Activated T-helper 17 cell treated with anti-CD3 and anti-CD28 coated beads, Interleukin-2, amount 50 U/mL, for 72 hours (primary cell): Measurements from ENCODE around the gene UGT2A3. TPM values are rescaled to one million over a fixed set of nuclear protein-coding genes. Genes with fewer than 3 reads are reported as not detected.
"Not testable (repeated sequence)": the region's sequence is repeated elsewhere in the genome, so short reads cannot be mapped to it uniquely, and the experiment has no call there.

Experiments used
- ATAC-seq: fragments of 150-1000 bp; cut with Tn5 transposase; replicated peaks from 2 replicates; pipeline ENCODE4 v1.10.0; 2021; ENCODE audit warnings: mild to moderate bottlenecking, moderate library complexity
- H3K27ac Mint-ChIP-seq: one replicate; pipeline ENCODE4 v1.8.0; 2022; ENCODE audit warnings: mixed read lengths
- H3K27me3 Mint-ChIP-seq: one replicate; pipeline ENCODE4 v1.8.0; 2022; ENCODE audit warnings: mixed read lengths
- H3K36me3 Mint-ChIP-seq: one replicate; pipeline ENCODE4 v1.8.0; 2022; ENCODE audit warnings: low read depth, mild to moderate bottlenecking, mixed read lengths
- H3K4me1 Mint-ChIP-seq: one replicate; pipeline ENCODE4 v1.8.0; 2022; ENCODE audit warnings: mixed read lengths
- H3K4me3 Mint-ChIP-seq: one replicate; pipeline ENCODE4 v1.8.0; 2022; ENCODE audit warnings: mild to moderate bottlenecking, mixed read lengths
- H3K9me3 Mint-ChIP-seq: one replicate; pipeline ENCODE4 v1.8.0; 2022; ENCODE audit warnings: mixed read lengths
- total RNA-seq, 2 donors: library from RNA; stranded (reverse); gene quantifications; one replicate each; pipeline ENCODE4 v1.2.3, GENCODE V29; 2022

The UGT2A3 gene
- not detected for total RNA-seq

- Mint-ChIP-seq H3K4me3 (no peak within 1 kb of the TSS), H3K27ac (no peak within 1 kb of the TSS)
- ATAC-seq, result no peak
These were observed at the start of gene UGT2A3 for GRCh38 chr4:68951078-68951805. Gene UGT2A3, minus strand, starts transcription at chr4:68951804. Its CDS starts 44 bp downstream, at chr4:68951760.

GRCh38 chr4:68997040-68997439, 45.4 kb upstream of the UGT2A3 start:
- Mint-ChIP-seq H3K9me3 (no peaks in the 10 kb centered on the region), H3K4me1 (no peaks in the 10 kb centered on the region), H3K27me3 (no peaks in the 10 kb centered on the region), H3K27ac (no peak overlapping the region), H3K4me3 (no peak overlapping the region), H3K36me3 (no peaks in the 10 kb centered on the region)
- ATAC-seq, result no peak

More at GRCh38 chr4:68951078-68951805, at the start of gene UGT2A3:
- no peaks in the 10 kb centered on the region for H3K36me3 Mint-ChIP-seq
- no peaks in the 10 kb centered on the region for H3K4me1 Mint-ChIP-seq
- H3K9me3 Mint-ChIP-seq, result no peaks in the 10 kb centered on the region
- no peaks in the 10 kb centered on the region for H3K27me3 Mint-ChIP-seq

GRCh38 chr4:68995292-68995691, 43.7 kb upstream of the UGT2A3 start:
- ATAC-seq, result no peak
- Mint-ChIP-seq H3K4me3 (no peak overlapping the region), H3K27ac (no peak overlapping the region), H3K36me3 (no peaks in the 10 kb centered on the region), H3K4me1 (no peaks in the 10 kb centered on the region), H3K9me3 (no peaks in the 10 kb centered on the region), H3K27me3 (no peaks in the 10 kb centered on the region)

- H3K9me3 Mint-ChIP-seq, result no peaks in the 10 kb centered on the region
- no peak for ATAC-seq
- no peak overlapping the region for H3K27ac Mint-ChIP-seq
- H3K27me3 Mint-ChIP-seq, result no peaks in the 10 kb centered on the region
- H3K36me3 Mint-ChIP-seq, result no peaks in the 10 kb centered on the region
- no peak overlapping the region for H3K4me3 Mint-ChIP-seq
- no peaks in the 10 kb centered on the region for H3K4me1 Mint-ChIP-seq
These were observed 35.4 kb upstream of the UGT2A3 start for GRCh38 chr4:68987007-68987406.

GRCh38 chr4:68985442-68985841, 33.8 kb upstream of the UGT2A3 start:
- no peak overlapping the region for H3K27ac Mint-ChIP-seq
- H3K4me3 Mint-ChIP-seq, result no peak overlapping the region
- no peaks in the 10 kb centered on the region for H3K4me1 Mint-ChIP-seq
- no peaks in the 10 kb centered on the region for H3K27me3 Mint-ChIP-seq
- no peaks in the 10 kb centered on the region for H3K36me3 Mint-ChIP-seq
- H3K9me3 Mint-ChIP-seq, result no peaks in the 10 kb centered on the region
- no peak for ATAC-seq

GRCh38 chr4:68984947-68985346, 33.3 kb upstream of the UGT2A3 start:
- Mint-ChIP-seq H3K27ac (no peak overlapping the region), H3K27me3 (no peaks in the 10 kb centered on the region), H3K9me3 (no peaks in the 10 kb centered on the region), H3K36me3 (no peaks in the 10 kb centered on the region), H3K4me3 (no peak overlapping the region), H3K4me1 (no peaks in the 10 kb centered on the region)
- ATAC-seq, result no peak

GRCh38 chr4:68963374-68963773, 11.8 kb upstream of the UGT2A3 start:
- Mint-ChIP-seq H3K4me3 (no peak overlapping the region), H3K4me1 (no peaks in the 10 kb centered on the region), H3K36me3 (no peaks in the 10 kb centered on the region), H3K9me3 (peaks cover 5% of the 10 kb centered on the region), H3K27ac (no peak overlapping the region), H3K27me3 (no peaks in the 10 kb centered on the region)
- ATAC-seq, result no peak

GRCh38 chr4:68962868-68963267, 11.3 kb upstream of the UGT2A3 start:
- Mint-ChIP-seq H3K27ac (no peak overlapping the region), H3K9me3 (peaks cover 3% of the 10 kb centered on the region), H3K36me3 (no peaks in the 10 kb centered on the region), H3K4me3 (no peak overlapping the region), H3K4me1 (no peaks in the 10 kb centered on the region), H3K27me3 (no peaks in the 10 kb centered on the region)
- no peak for ATAC-seq

GRCh38 chr4:68960294-68961163, 8.9 kb upstream of the UGT2A3 start:
- H3K36me3 Mint-ChIP-seq, result no peaks in the 10 kb centered on the region
- H3K4me3 Mint-ChIP-seq, result no peak overlapping the region
- no peaks in the 10 kb centered on the region for H3K4me1 Mint-ChIP-seq
- H3K27ac Mint-ChIP-seq, result no peak overlapping the region
- H3K9me3 Mint-ChIP-seq, result no peaks in the 10 kb centered on the region
- no peaks in the 10 kb centered on the region for H3K27me3 Mint-ChIP-seq
- ATAC-seq, result no peak

- H3K9me3 Mint-ChIP-seq, H3K27ac Mint-ChIP-seq, H3K36me3 Mint-ChIP-seq, H3K27me3 Mint-ChIP-seq, ATAC-seq, H3K4me3 Mint-ChIP-seq, H3K4me1 Mint-ChIP-seq: not testable (repeated sequence)
These were observed 7.5 kb upstream of the UGT2A3 start for GRCh38 chr4:68959085-68959484.

GRCh38 chr4:68954126-68954525, 2.5 kb upstream of the UGT2A3 start:
- no peaks in the 10 kb centered on the region for H3K27me3 Mint-ChIP-seq

GRCh38 chr4:68953056-68953596, 1.5 kb upstream of the UGT2A3 start:
- H3K27me3 Mint-ChIP-seq, result no peaks in the 10 kb centered on the region
- no peaks in the 10 kb centered on the region for H3K9me3 Mint-ChIP-seq
- no peaks in the 10 kb centered on the region for H3K36me3 Mint-ChIP-seq
- no peak overlapping the region for H3K4me3 Mint-ChIP-seq
- H3K27ac Mint-ChIP-seq, result no peak overlapping the region
- ATAC-seq, result no peak
- no peaks in the 10 kb centered on the region for H3K4me1 Mint-ChIP-seq

More at GRCh38 chr4:68954126-68954525, 2.5 kb upstream of the UGT2A3 start:
- H3K36me3 Mint-ChIP-seq, result no peaks in the 10 kb centered on the region
- no peak overlapping the region for H3K4me3 Mint-ChIP-seq
- H3K27ac Mint-ChIP-seq, result no peak overlapping the region
- no peaks in the 10 kb centered on the region for H3K9me3 Mint-ChIP-seq
- ATAC-seq, result no peak
- no peaks in the 10 kb centered on the region for H3K4me1 Mint-ChIP-seq

- H3K4me3 Mint-ChIP-seq, result no peak overlapping the region
- H3K27ac Mint-ChIP-seq, result no peak overlapping the region
- no peaks in the 10 kb centered on the region for H3K27me3 Mint-ChIP-seq
- H3K9me3 Mint-ChIP-seq, result no peaks in the 10 kb centered on the region
- no peak for ATAC-seq
- H3K4me1 Mint-ChIP-seq, result no peaks in the 10 kb centered on the region
- no peaks in the 10 kb centered on the region for H3K36me3 Mint-ChIP-seq
These were observed 392 bp upstream of the UGT2A3 start for GRCh38 chr4:68951806-68952585.

- Mint-ChIP-seq H3K27ac (no peak overlapping the region), H3K27me3 (no peaks in the 10 kb centered on the region), H3K4me1 (no peaks in the 10 kb centered on the region), H3K36me3 (no peaks in the 10 kb centered on the region), H3K4me3 (no peak overlapping the region), H3K9me3 (no peaks in the 10 kb centered on the region)
- no peak for ATAC-seq
These were observed 1.6 kb downstream of the UGT2A3 start for GRCh38 chr4:68950033-68950432.
